Measurements from ENCODE around the gene PJVK. TPM values are rescaled to one million over a fixed set of nuclear protein-coding genes. Genes with fewer than 3 reads are reported as not detected.
A peak's percentile ranks its signal among the peaks of the same experiment; 100 is the strongest.

The PJVK gene
- total RNA-seq, result 1 to 10 TPM in 3 of 4 donors, not detected in 1; 1.7 to 3.1 (median 1.8) TPM

- peak; percentile 96 to 99 (median 98) for DNase-seq
- TF ChIP-seq CTCF (IDR thresholded peaks at IDR 0.05) (peak in 1 of 6 experiments; percentile 20), POLR2A (IDR thresholded peaks at IDR 0.05) (peak; percentile 90 to 96)
- peak within 1 kb of the TSS; percentile 97 to 99 (median 98) for H3K27ac ChIP-seq
- peaks cover 0 to 23% (median 0%) of the 10 kb centered on the region in 4 donors for H3K4me1 ChIP-seq
- peaks cover 0 to 16% (median 0%) of the 10 kb centered on the region in 3 donors for H3K36me3 ChIP-seq
- H3K9me3 ChIP-seq, result no peaks in the 10 kb centered on the region
- no peaks in the 10 kb centered on the region for H3K27me3 ChIP-seq
- H3K4me3 ChIP-seq, result peak within 1 kb of the TSS; percentile 85 to 94 (median 90)
Observed at GRCh38 chr2:178450774-178451525, at the start of gene PJVK, which contains the start of gene PRKRA. Gene PJVK, plus strand, starts transcription at chr2:178451378. Its CDS starts 2,032 bp downstream, at chr2:178453410. Gene PRKRA, minus strand, starts transcription at chr2:178451175. Its CDS starts 145 bp downstream, at chr2:178451030.

GRCh38 chr2:178401994-178402437, 49.2 kb upstream of the PJVK start:
- Histone ChIP-seq H3K27ac (no peak overlapping the region), H3K36me3 (no peaks in the 10 kb centered on the region), H3K4me1 (no peaks in the 10 kb centered on the region), H3K4me3 (no peak overlapping the region), H3K27me3 (no peaks in the 10 kb centered on the region), H3K9me3 (no peaks in the 10 kb centered on the region)
- no peak for DNase-seq
- TF ChIP-seq POLR2A (IDR thresholded peaks at IDR 0.05) (no peak), CTCF (IDR thresholded peaks at IDR 0.05) (no peak)

GRCh38 chr2:178403671-178404306, 47.4 kb upstream of the PJVK start:
- no peaks in the 10 kb centered on the region for H3K4me1 ChIP-seq
- no peak overlapping the region for H3K27ac ChIP-seq
- no peaks in the 10 kb centered on the region for H3K27me3 ChIP-seq
- no peaks in the 10 kb centered on the region for H3K9me3 ChIP-seq
- no peak overlapping the region for H3K4me3 ChIP-seq
- TF ChIP-seq CTCF (IDR thresholded peaks at IDR 0.05), result no peak
- no peak for TF ChIP-seq POLR2A (IDR thresholded peaks at IDR 0.05)
- no peak for DNase-seq
- H3K36me3 ChIP-seq, result no peaks in the 10 kb centered on the region

- Histone ChIP-seq H3K4me1 (no peaks in the 10 kb centered on the region), H3K36me3 (no peaks in the 10 kb centered on the region), H3K9me3 (no peaks in the 10 kb centered on the region), H3K27ac (no peak overlapping the region), H3K27me3 (no peaks in the 10 kb centered on the region), H3K4me3 (no peak overlapping the region)
- no peak for TF ChIP-seq CTCF (IDR thresholded peaks at IDR 0.05)
- no peak for TF ChIP-seq POLR2A (IDR thresholded peaks at IDR 0.05)
- no peak for DNase-seq
Observed at GRCh38 chr2:178404368-178404767, 46.8 kb upstream of the PJVK start.

GRCh38 chr2:178409261-178409660, 41.9 kb upstream of the PJVK start:
- DNase-seq, result no peak
- no peaks in the 10 kb centered on the region for H3K27me3 ChIP-seq
- TF ChIP-seq POLR2A (IDR thresholded peaks at IDR 0.05) (no peak), CTCF (IDR thresholded peaks at IDR 0.05) (no peak)
- no peaks in the 10 kb centered on the region for H3K9me3 ChIP-seq
- H3K4me1 ChIP-seq, result no peaks in the 10 kb centered on the region
- H3K36me3 ChIP-seq, result no peaks in the 10 kb centered on the region
- H3K4me3 ChIP-seq, result no peak overlapping the region
- H3K27ac ChIP-seq, result no peak overlapping the region

Data from Peyer's patch (tissue), 4 donors.